HG02884 (cell line): ENCODE measurements around the gene ACBD6.

ENCODE experiments used
- ATAC-seq: cut with Tn5 transposase; IDR thresholded peaks from one replicate; pipeline ENCODE4 v1.9.1; 2021; ENCODE audit warnings: mild to moderate bottlenecking, moderate library complexity; ENCODE audit not compliant: unreplicated experiment

ACBD6 gene

DNA sequence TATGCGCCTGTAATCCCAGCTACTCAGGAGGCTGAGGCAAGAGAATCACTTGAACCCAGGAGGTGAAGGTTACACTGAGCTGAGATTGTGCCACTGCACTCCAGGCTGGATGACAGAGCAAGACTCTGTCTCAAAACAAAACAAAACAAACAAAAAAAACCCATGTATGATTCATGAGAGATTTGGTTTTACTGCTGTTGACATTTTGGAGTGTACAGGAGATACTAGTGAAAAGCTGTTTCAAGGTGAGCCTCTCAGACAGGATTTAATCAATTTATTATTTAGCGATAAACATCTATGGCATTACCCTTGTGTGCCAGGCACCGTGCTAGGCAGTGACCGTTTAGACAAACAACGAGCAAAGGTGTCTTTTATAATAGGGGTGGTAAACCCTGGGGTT, 255.8 kb downstream of the ACBD6 start:
- no peak for ATAC-seq

DNA sequence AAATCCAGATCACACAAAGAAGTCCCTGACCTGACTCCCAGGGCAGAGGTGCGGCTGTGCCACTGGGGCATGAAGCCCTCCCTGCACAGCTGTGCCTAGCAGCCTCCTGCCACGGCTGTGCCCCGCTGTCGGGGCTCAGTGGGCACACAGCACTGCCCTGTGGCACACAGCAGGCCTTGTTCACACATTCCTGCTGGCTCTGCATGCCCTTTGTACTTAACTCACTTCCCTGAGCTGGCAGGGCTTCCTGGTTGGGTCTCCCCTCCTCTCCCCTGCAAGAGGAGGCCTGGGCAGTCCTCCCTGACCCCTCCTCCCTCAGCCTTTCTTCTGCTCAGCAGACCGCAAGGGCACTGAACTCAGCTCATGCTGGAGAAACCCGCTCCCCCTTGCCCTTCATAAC, 257.5 kb downstream of the ACBD6 start:
- no peak for ATAC-seq

DNA sequence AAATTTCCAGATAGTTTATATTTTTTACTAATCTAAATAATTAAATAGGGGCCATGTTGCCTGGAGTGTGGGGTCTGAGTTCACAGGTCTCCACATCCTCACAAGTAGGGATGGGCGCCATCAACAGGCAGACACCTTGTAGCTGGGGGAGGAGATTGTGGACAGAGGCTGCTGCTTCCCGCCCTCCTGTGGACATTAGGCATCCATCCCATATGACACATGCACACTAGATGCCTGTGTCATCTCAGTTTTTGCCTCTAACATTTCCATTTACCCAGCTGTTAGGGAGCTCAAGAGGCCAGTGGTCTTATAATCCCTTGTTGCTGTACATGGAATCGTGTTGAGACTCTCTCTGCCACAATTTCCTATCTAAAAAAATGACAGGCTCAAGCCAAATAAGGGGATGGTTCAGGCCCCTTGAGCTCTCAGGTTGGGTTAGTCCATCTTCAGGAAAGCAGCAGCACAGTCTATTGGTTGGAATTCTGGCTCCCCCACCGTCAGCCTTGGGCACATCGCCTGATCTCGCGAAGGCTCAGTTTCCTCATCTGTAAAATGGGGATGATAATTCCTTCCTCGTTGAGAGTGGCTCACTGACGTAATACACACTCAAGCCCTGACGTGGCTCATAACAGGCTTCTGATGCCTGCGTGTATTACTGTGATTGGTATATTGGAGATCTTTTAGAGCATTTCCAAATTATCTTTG, 258.7 kb downstream of the ACBD6 start:
- no peak for ATAC-seq

DNA sequence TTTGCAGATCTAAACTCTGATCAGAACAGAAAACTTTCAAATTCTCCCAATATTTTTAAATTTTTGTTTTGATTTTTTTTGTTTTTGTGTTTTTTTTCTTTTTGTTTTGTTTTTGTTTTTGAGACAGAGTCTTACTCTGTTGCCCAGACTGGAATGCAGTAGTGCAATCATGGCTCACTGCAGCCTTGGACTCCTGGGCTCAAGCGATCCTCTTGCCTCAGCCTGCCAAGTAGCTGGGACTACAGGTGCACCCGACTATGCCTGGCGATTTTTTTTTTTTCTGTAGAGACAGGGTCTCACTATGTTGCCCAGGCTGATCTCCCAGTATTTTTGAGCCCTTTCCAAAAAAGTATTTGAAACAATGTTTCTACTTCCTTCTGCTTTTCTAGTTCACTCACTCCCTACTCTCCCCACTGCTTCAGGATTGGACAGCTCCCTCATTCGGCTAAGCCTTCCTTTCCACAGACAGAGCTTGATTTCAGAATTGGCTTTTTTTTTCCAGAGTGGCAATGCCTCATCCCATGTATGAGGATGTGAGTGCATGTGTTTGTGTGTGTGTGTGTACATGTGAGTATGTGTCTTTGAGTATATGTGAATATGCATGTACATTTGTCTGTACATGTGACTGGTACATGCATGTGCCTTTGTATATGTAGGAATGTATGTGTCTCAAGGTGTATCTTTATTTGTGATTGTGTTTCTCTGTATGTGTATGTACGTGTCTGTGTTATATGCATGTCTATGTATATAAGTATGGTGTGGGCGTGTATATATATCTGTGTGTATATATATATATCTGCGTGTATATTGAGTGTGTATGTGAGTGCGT, 260.4 kb downstream of the ACBD6 start:
- no peak for ATAC-seq

DNA sequence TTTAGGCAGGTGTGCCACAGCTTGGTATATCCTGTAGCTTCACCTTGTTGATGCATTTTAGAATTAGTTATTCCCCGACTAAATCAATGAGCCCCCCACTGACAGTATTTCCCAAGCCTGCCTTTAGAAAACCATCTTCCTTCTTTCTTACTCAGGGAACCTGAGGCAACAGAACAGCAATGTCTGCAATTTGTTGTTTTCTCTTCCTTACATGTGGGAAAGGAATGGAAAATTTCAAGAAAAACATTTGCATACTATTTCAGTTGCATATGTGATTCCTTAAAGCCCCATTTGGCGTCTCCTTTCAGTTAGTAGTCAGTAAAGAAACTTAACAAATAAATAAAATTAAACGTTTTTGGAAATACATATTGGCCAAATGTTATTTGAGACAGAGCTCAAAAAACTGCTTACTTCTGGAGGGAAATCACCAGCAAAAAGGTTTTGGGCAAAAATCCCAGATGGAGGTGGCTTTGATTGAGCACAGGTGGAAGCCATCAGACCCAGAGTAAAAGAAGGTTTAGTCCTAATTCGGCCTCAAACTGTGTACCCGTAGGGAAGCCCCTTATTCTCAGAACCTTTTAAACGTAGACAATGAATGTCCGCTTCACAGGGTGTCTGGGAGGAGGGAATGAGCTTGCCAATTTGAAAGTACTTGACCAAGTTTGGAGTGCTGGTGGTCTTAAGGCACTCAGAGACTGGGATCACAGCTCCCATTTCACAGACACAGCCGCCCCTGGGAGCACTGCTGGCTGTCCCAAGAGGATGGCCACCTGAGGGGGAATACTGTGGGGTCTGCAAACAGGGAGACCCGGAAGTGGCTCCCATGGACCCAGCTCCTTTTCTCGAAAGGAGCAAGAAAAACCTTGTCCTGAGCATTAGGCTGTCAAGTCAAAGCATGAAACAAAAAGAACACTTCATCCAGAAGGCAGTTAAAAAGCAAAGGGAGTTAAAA, 263.0 kb downstream of the ACBD6 start:
- no peak for ATAC-seq

DNA sequence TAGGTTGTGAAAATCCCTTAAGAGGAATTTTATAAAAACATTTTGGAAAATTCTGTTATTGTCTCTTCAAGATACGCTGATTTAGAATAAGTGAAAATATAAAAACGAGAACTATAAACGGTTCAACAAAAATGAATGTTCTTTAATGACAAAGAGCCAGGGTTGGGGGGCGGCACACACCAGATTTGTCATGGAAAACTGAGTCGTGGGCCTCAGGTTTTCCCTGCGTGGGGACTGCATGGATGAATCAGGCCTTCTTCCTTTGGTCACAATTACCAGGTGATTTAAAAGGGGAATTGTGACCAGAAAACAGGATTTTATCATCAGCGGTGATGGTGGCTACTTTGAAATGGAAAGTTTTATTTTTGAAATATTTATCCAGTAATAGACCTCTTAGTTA, 263.7 kb downstream of the ACBD6 start:
- ATAC-seq, result no peak
